Testis (tissue), 3 donors: Measurements from ENCODE around the gene LAMP1. TPM values are rescaled to one million over a fixed set of nuclear protein-coding genes. Genes with fewer than 3 reads are reported as not detected.
A peak's percentile ranks its signal among the peaks of the same experiment; 100 is the strongest.

ENCODE experiments used
- DNase-seq: peaks from one replicate; pipeline ENCODE4 v3.0.0-alpha.2; 2019
- H3K27ac ChIP-seq, 2 donors: fragments of 200-600 bp; sonication (generic); one replicate each; pipeline ENCODE4 v1.5.1; 2019
- H3K27me3 ChIP-seq: fragments of 200-600 bp; sonication (generic); one replicate; pipeline ENCODE4 v1.5.1; 2019
- H3K36me3 ChIP-seq: fragments of 200-600 bp; sonication (generic); one replicate; pipeline ENCODE4 v1.5.1; 2017; ENCODE audit warnings: low read depth; ENCODE audit errors: missing control alignments
- H3K4me1 ChIP-seq: fragments of 200-600 bp; sonication (generic); one replicate; pipeline ENCODE4 v1.5.1; 2019
- H3K4me3 ChIP-seq, 2 donors: fragments of 200-600 bp; sonication (generic); one replicate each; pipeline ENCODE4 v1.5.1; 2017 to 2019
- H3K9me3 ChIP-seq: fragments of 200-600 bp; sonication (generic); one replicate; pipeline ENCODE4 v1.5.1; 2017
- POLR2A ChIP-seq: fragments of 450-650 bp; IDR thresholded peaks from one replicate; pipeline ENCODE4 v1.6.1; 2017; ENCODE audit warnings: antibody characterized with exemption, mild to moderate bottlenecking, moderate library complexity
- WGBS, 2 donors: methylation state at CpG; one replicate each; pipeline ENCODE4 v1.1.5; 2018; 5-methylcytosine and 5-hydroxymethylcytosine counted together
- intact Hi-C: fragments of 100-400 bp; cut with DNase I; formaldehyde crosslinking; loops from one replicate; pipeline ENCODE4 v1.15.1; 2023; ENCODE audit warnings: low total_unique reads
- polyA plus RNA-seq: library from polyadenylated mRNA; stranded (reverse); fragments of 350-450 nt; fragmentation: Illumina TruSeq; extraction: RNeasy Lipid Tissue Mini Kit (QIAGEN cat#74804); gene quantifications from one replicate; pipeline ENCODE4 v1.2.3, GENCODE V29; 2014; ENCODE audit warnings: low read depth, low replicate concordance; ENCODE audit not compliant: insufficient read depth
- total RNA-seq, 2 donors: library from RNA; depleted of rRNA; stranded (reverse); fragments of >200 nt; gene quantifications; one replicate each; pipeline ENCODE4 v1.2.3, GENCODE V29; 2016
- TF ChIP-seq, protein P1 (sequence below), 3 experiments: fragments of 450-650 bp in 2 of 3; fragments of 200-600 bp in 1 of 3; sonication (generic) in 1 of 3; IDR thresholded peaks; one replicate each; pipeline ENCODE4 v1.5.1; 2016 to 2019; ENCODE audit warnings: antibody characterized with exemption in 3 of 3, mild to moderate bottlenecking in 2 of 3, moderate library complexity in 1 of 3

The LAMP1 gene
- total and polyA plus RNA-seq, 3 donors from 2014 or later, result 177 to 254 (median 231) TPM

DNA sequence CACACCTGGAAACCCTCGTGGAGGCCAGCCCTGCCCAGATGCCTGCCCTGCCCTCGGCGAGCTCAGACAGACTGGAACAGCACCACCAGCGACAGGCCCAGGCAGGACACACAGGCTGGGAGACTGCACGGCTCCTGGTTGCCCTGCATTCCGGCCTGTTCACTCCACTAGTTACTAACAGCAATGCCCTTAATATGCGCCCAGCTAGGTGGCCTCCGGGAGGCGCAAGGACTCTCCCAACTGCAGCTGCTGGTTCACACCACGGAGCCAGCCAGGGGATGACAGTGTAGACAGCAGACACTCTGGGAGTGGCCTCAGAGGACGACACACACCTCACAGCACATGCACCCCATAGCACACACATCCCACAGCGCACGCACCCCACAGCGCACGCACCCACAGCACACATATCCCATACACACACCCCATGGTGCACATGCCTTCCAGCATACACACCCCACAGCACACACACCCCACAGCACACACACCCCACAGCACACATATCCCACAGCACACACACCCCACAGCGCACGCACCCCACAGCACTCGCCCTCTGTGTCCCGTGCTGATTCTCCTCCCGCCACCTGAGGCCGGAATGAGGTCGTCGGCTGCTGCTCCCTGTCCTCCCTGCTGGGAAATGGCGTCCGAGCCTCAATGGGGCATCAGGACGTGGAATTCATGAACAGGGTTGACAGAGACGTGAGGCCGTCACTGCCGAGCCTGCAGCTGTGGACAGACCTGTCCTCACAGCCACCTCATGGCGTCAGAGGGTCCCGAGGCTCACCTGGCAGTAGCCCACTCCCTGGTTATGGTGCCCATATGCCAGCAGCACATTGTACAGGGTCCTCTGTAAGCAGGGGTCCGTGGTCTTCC lies 53.3 kb downstream of the LAMP1 start:
- Histone ChIP-seq H3K4me1 (no peaks in the 10 kb centered on the region), H3K27ac (no peak overlapping the region), H3K9me3 (no peaks in the 10 kb centered on the region), H3K36me3 (no peaks in the 10 kb centered on the region), H3K27me3 (no peaks in the 10 kb centered on the region), H3K4me3 (no peak overlapping the region)
- WGBS, 2 donors, result 90 to 94% methylated on average over 13 to 32 of the region's 32 CpGs
- DNase-seq, result no peak
- TF ChIP-seq, protein P1, sequence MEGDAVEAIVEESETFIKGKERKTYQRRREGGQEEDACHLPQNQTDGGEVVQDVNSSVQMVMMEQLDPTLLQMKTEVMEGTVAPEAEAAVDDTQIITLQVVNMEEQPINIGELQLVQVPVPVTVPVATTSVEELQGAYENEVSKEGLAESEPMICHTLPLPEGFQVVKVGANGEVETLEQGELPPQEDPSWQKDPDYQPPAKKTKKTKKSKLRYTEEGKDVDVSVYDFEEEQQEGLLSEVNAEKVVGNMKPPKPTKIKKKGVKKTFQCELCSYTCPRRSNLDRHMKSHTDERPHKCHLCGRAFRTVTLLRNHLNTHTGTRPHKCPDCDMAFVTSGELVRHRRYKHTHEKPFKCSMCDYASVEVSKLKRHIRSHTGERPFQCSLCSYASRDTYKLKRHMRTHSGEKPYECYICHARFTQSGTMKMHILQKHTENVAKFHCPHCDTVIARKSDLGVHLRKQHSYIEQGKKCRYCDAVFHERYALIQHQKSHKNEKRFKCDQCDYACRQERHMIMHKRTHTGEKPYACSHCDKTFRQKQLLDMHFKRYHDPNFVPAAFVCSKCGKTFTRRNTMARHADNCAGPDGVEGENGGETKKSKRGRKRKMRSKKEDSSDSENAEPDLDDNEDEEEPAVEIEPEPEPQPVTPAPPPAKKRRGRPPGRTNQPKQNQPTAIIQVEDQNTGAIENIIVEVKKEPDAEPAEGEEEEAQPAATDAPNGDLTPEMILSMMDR (IDR thresholded peaks at IDR 0.05), result no peak
- TF ChIP-seq POLR2A, result no peak
- intact Hi-C loops, result no loop called here

DNA sequence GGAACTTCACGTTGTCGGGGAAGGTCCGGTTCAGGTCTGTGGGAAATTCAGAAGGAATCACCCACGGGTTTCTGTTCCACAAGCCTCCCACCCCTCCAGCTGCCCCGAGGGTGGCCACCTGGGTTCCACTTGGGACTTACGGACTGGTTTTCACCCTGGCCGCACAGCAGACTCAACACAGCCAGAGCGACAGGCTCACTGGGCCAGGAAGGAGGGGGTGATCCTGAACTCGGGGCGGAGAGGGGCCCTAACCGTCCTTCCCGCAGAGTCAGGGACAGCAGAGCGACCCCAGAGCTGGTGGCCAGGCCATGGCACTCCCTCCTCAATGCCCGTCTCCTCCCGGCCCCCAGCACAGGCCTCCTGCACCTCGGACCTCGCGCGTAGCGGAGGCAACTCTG lies 53.9 kb downstream of the LAMP1 start:
- H3K9me3 ChIP-seq, result no peaks in the 10 kb centered on the region
- no peak for DNase-seq
- no peaks in the 10 kb centered on the region for H3K27me3 ChIP-seq
- H3K27ac ChIP-seq, result peak overlapping the region in 1 of 2 donors; percentile 23
- no peaks in the 10 kb centered on the region for H3K36me3 ChIP-seq
- intact Hi-C loops, result no loop called here
- WGBS, 2 donors, result 89 to 92% methylated on average over 14 to 20 of the region's 20 CpGs
- no peak for TF ChIP-seq POLR2A
- TF ChIP-seq, protein P1 (IDR thresholded peaks at IDR 0.05), result no peak
- H3K4me3 ChIP-seq, result no peak overlapping the region
- H3K4me1 ChIP-seq, result no peaks in the 10 kb centered on the region

DNA sequence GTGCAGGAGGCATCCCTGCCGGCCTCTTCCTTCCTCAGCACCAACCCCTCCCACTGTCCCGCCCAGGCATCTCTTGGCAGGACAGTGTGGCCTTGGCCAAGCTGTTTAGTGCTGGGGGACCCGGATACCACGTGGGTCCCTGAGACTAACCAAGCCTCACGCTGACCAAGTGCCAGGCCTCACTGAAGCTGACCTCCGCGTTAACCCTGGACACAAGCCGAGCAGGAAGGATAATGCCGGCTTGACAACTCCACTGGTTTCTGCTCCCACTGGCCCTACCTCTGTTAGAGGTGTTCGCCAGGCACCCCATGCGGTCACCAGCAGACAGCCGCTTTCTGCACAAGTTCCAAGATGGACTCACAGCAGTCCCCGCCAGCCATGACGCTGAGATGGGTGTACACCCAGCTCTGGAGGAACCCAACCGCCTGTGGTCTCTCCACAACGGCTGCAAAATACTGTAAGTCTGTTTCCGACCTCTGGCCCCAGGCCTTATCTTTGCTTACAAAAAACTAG lies 54.5 kb downstream of the LAMP1 start:
- H3K4me3 ChIP-seq, result peak overlapping the region in 1 of 2 donors; percentile 5
- intact Hi-C loops, result no loop called here
- H3K36me3 ChIP-seq, result no peaks in the 10 kb centered on the region
- H3K27me3 ChIP-seq, result no peaks in the 10 kb centered on the region
- no peaks in the 10 kb centered on the region for H3K4me1 ChIP-seq
- TF ChIP-seq, protein P1 (IDR thresholded peaks at IDR 0.05), result no peak
- TF ChIP-seq POLR2A, result no peak
- 37 to 54% methylated on average over 10 to 17 of the region's 17 CpGs for WGBS, 2 donors
- H3K27ac ChIP-seq, result peak overlapping the region; percentile 27 to 38
- no peaks in the 10 kb centered on the region for H3K9me3 ChIP-seq
- peak; percentile 96 for DNase-seq

DNA sequence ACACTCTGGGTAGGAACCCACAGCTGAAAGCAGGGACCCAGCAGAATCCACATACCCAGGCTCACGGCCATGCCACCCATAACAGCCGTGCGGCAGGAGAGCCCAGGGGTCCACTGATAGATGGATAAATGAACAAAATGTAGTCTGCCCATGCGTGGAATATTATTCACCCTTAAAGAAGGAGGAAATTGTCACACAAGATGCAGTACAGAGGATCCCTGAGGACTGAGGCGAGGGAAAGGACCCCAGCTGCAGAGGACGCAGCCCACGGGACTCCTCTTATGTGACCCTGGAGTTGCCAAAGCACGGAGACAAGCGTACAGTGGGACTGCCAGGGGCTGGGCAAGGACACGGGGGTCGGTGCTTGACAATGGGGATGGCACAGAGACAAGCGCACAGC lies 56.2 kb downstream of the LAMP1 start:
- no peaks in the 10 kb centered on the region for H3K36me3 ChIP-seq
- no peak overlapping the region for H3K27ac ChIP-seq
- TF ChIP-seq, protein P1 (IDR thresholded peaks at IDR 0.05), result no peak
- TF ChIP-seq POLR2A, result no peak
- DNase-seq, result no peak
- no peaks in the 10 kb centered on the region for H3K9me3 ChIP-seq
- H3K4me3 ChIP-seq, result no peak overlapping the region
- H3K4me1 ChIP-seq, result no peaks in the 10 kb centered on the region
- 87 to 88% methylated on average over 12 of the region's 12 CpGs for WGBS, 2 donors
- intact Hi-C loops, result no loop called here
- no peaks in the 10 kb centered on the region for H3K27me3 ChIP-seq
